A549 (cell line): ENCODE results near the gene MSL3B.

ENCODE experiments used
- ATAC-seq, 2 experiments: fragments of 200-7000 bp in 1 of 2; fragments of >200 bp in 1 of 2; cut with Nextera tagmentation in 1 of 2; cut with Tn5 transposase in 1 of 2; 3 replicates each; pipeline versions ENCODE4 v1.8.0 to v1.9.1; 2018 to 2020; ENCODE audit warnings: mild to moderate bottlenecking in 1 of 2, moderate library complexity in 1 of 2
- CTCF ChIA-PET: fragments of 300-600 bp; sonication (Branson Sonifier 250); formaldehyde crosslinking; extraction: SDS; loops from one replicate; lab custom pipeline; 2021; ENCODE audit warnings: antibody characterized with exemption, inconsistent platforms; lab: Yijun Ruan, JAX
- POLR2A ChIA-PET: fragments of 350-600 bp; formaldehyde crosslinking; extraction: SDS; loops from one replicate; lab custom pipeline; 2021; ENCODE audit warnings: antibody characterized with exemption, inconsistent platforms; lab: Yijun Ruan, JAX
- DNase-seq, 2 experiments: peaks; one replicate each; pipeline versions ENCODE4 v3.0.0 to v3.0.0-alpha.2; 2011 to 2016; ENCODE audit warnings: low read depth in 1 of 2, low spot score in 1 of 2
- FAIRE-seq: peaks from 2 replicates; lab custom pipeline; 2011; peaks lifted over from hg19 to GRCh38; lab: Jason Lieb, UNC
- H3K27ac ChIP-seq, 2 experiments: fragments of >200 bp; sonication (Bioruptor Twin); formaldehyde crosslinking; 3 replicates each; pipeline ENCODE4 v1.5.1; 2016 to 2017
- H3K4me1 ChIP-seq: fragments of >200 bp; sonication (Bioruptor Twin); formaldehyde crosslinking; 3 replicates; pipeline ENCODE4 v1.6.1; 2016
- H3K4me2 ChIP-seq: fragments of >200 bp; sonication (Bioruptor Twin); formaldehyde crosslinking; 3 replicates; pipeline ENCODE4 v1.6.1; 2016
- H3K4me3 ChIP-seq: fragments of >200 bp; sonication (Bioruptor Twin); formaldehyde crosslinking; 3 replicates; pipeline ENCODE4 v1.5.1; 2016
- H3K9me3 ChIP-seq: fragments of >200 bp; sonication (Bioruptor Twin); formaldehyde crosslinking; 3 replicates; pipeline ENCODE4 v1.6.1; 2016
- BHLHE40 ChIP-seq: IDR thresholded peaks from 2 replicates; pipeline ENCODE4 v1.6.1; 2012; ENCODE audit warnings: low read depth, low read length, inconsistent platforms
- CBX8 ChIP-seq: fragments of 200-600 bp; sonication (generic); IDR thresholded peaks from 2 replicates; pipeline ENCODE4 v1.6.1; 2016
- CEBPB ChIP-seq, 2 experiments: fragments of >200 bp in 1 of 2; sonication (Bioruptor Twin) in 1 of 2; formaldehyde crosslinking in 1 of 2; IDR thresholded peaks; 2 replicates each; pipeline ENCODE4 v1.6.1; 2012 to 2016
- CHD2 ChIP-seq: fragments of 150-350 bp; IDR thresholded peaks from 2 replicates; pipeline ENCODE4 v1.6.1; 2014; ENCODE audit warnings: low read length; ENCODE audit not compliant: partially characterized antibody
- CTCF ChIP-seq: fragments of >200 bp; sonication (Bioruptor Twin); formaldehyde crosslinking; IDR thresholded peaks from 3 replicates; pipeline ENCODE4 v1.5.1; 2016
- HES2 ChIP-seq: fragments of >200 bp; sonication (Bioruptor Twin); formaldehyde crosslinking; IDR thresholded peaks from 2 replicates; pipeline ENCODE4 v1.6.1; 2016
- HMGXB4 ChIP-seq: fragments of 250-450 bp; sonication (Bioruptor Pico); IDR thresholded peaks from 2 replicates; pipeline ENCODE4 v1.5.0; 2021; ENCODE audit warnings: mild to moderate bottlenecking, moderate library complexity, borderline replicate concordance
- JUN ChIP-seq, 2 experiments: fragments of >200 bp; sonication (Bioruptor Twin); formaldehyde crosslinking; IDR thresholded peaks; 2 replicates in 1 of 2; 3 replicates in 1 of 2; pipeline ENCODE4 v1.6.1; 2016 to 2017
- JUNB ChIP-seq: fragments of >200 bp; sonication (Bioruptor Twin); formaldehyde crosslinking; IDR thresholded peaks from 2 replicates; pipeline ENCODE4 v1.6.1; 2016
- MAFK ChIP-seq: fragments of 450-650 bp; IDR thresholded peaks from 2 replicates; pipeline ENCODE4 v1.6.1; 2014; ENCODE audit not compliant: partially characterized antibody
- NFE2L2 ChIP-seq: fragments of 150-350 bp; conservative IDR thresholded peaks from 2 replicates; pipeline ENCODE4 v1.6.1; 2014; ENCODE audit warnings: low read length
- PBX3 ChIP-seq: IDR thresholded peaks from 2 replicates; pipeline ENCODE4 v1.6.1; 2012
- PHF8 ChIP-seq: fragments of 200-600 bp; sonication (generic); IDR thresholded peaks from 2 replicates; pipeline ENCODE4 v1.6.1; 2016; ENCODE audit warnings: low read depth, mild to moderate bottlenecking, antibody characterized with exemption, moderate library complexity, borderline replicate concordance
- POLR2A ChIP-seq: IDR thresholded peaks from 2 replicates; pipeline ENCODE4 v1.6.1; 2012; ENCODE audit warnings: mild to moderate bottlenecking, low read length
- POLR2AphosphoS2 ChIP-seq: conservative IDR thresholded peaks from 2 replicates; pipeline ENCODE4 v1.6.1; 2012; ENCODE audit warnings: low read length, improper control_type of control experiment, inconsistent platforms
- RAD21 ChIP-seq, 2 experiments: fragments of >200 bp in 1 of 2; sonication (Bioruptor Twin) in 1 of 2; formaldehyde crosslinking in 1 of 2; IDR thresholded peaks in 1 of 2; conservative IDR thresholded peaks in 1 of 2; 2 replicates in 1 of 2; 3 replicates in 1 of 2; pipeline ENCODE4 v1.6.1; 2012 to 2018; ENCODE audit warnings: inconsistent platforms in 1 of 2
- TFCP2L1 ChIP-seq: fragments of 250-450 bp; sonication (Bioruptor Pico); IDR thresholded peaks from 2 replicates; pipeline ENCODE4 v1.5.0; 2021; ENCODE audit warnings: mild to moderate bottlenecking
- ZFP36 ChIP-seq: fragments of 450-650 bp; IDR thresholded peaks from 2 replicates; pipeline ENCODE4 v1.6.1; 2014; ENCODE audit warnings: borderline replicate concordance; ENCODE audit not compliant: partially characterized antibody
- WGBS: methylation state at CpG from one replicate; pipeline ENCODE4 v1.1.6; 2017; ENCODE audit errors: missing lambda C conversion rate; 5-methylcytosine and 5-hydroxymethylcytosine counted together
- TF ChIP-seq, protein P1 (sequence below): fragments of 250-450 bp; sonication (Bioruptor Pico); IDR thresholded peaks from 2 replicates; pipeline ENCODE4 v1.5.0; 2020; ENCODE audit warnings: low read depth, mild to moderate bottlenecking, moderate library complexity
- TF ChIP-seq, protein P2 (sequence below): fragments of >200 bp; sonication (Bioruptor Twin); formaldehyde crosslinking; IDR thresholded peaks from 3 replicates; pipeline ENCODE4 v1.6.1; 2016

Gene MSL3B

DNA sequence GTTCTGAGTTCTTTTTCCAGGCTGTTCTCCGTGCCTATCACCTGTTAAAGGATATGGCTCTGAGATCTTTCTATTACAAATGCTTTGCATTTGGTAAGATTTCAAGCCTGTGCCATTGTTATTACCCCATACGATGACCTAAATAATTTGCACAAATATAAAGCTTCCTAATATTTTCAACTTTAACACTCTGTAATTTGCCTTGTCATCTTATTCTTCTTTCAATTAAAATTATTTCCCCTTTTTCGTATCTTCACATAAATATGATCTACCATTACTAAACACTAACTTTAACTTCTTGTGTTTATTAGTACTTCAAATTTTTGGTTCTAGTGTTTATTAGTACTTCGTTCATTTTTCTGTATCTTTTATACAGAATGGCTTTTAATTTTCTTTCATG is 3.2 kb upstream of the MSL3B start:
- DNase-seq (no peak), ATAC-seq (no peak), FAIRE-seq (no peak)
- CTCF ChIA-PET: no interaction called here
- WGBS: 57% methylated on average over 4 of the region's 4 CpGs
- no peak overlapping the region for H3K4me3 ChIP-seq
- POLR2A ChIA-PET: no interaction called here
- H3K27ac ChIP-seq: no peak overlapping the region
- no peak overlapping the region for H3K4me2 ChIP-seq
- peaks cover 27% of the 10 kb centered on the region; the same call in 2 of the 3 replicates for H3K9me3 ChIP-seq
- TF ChIP-seq MAFK (peak; percentile 52), HMGXB4 (no peak)
- H3K4me1 ChIP-seq: no peaks in the 10 kb centered on the region

DNA sequence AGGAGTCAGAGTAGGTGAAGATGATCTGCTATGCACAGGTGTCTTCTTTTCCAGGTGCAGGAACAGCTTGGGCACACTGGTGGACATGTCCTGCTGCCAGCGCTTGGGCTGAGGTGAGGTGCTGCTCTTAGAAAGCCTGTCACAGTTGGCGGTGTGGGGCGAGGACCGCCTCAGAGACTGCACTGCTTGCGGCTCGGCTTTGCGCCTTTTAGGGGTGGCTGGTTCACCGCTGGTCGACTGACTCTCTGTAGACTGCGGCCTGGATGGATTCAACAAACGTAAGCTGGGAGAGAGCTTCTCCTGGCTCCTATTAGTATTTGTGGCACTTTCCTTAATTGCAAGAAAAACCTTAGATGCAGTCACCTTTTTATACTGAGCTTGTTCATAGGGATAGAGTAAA is 1.7 kb downstream of the MSL3B start:
- POLR2A ChIA-PET: no interaction called here
- DNase-seq: no peak
- Histone ChIP-seq H3K4me1 (no peaks in the 10 kb centered on the region), H3K27ac (no peak overlapping the region), H3K9me3 (peaks cover 33% of the 10 kb centered on the region; the same call in 2 of the 3 replicates), H3K4me3 (no peak overlapping the region), H3K4me2 (no peak overlapping the region)
- no peak for FAIRE-seq
- no peak for TF ChIP-seq PHF8
- TF ChIP-seq, protein P1, sequence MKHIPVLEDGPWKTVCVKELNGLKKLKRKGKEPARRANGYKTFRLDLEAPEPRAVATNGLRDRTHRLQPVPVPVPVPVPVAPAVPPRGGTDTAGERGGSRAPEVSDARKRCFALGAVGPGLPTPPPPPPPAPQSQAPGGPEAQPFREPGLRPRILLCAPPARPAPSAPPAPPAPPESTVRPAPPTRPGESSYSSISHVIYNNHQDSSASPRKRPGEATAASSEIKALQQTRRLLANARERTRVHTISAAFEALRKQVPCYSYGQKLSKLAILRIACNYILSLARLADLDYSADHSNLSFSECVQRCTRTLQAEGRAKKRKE (CRISPR knock-in tag): no peak
- no peak for TF ChIP-seq CHD2
- no peak for TF ChIP-seq NFE2L2
- no peak for TF ChIP-seq RAD21 (conservative IDR thresholded peaks at IDR 0.05 in 1 of 2, IDR thresholded peaks at IDR 0.05 in 1 of 2)
- no peak for TF ChIP-seq HES2
- no peak for TF ChIP-seq ZFP36
- TF ChIP-seq POLR2AphosphoS2: no peak
- no peak for TF ChIP-seq POLR2A
- no peak for TF ChIP-seq CTCF
- no peak for TF ChIP-seq JUN (IDR thresholded peaks at IDR 0.05)
- TF ChIP-seq CBX8: no peak
- no peak for TF ChIP-seq MAFK
- TF ChIP-seq JUNB: no peak
- no peak for TF ChIP-seq HMGXB4
- TF ChIP-seq, protein P2, sequence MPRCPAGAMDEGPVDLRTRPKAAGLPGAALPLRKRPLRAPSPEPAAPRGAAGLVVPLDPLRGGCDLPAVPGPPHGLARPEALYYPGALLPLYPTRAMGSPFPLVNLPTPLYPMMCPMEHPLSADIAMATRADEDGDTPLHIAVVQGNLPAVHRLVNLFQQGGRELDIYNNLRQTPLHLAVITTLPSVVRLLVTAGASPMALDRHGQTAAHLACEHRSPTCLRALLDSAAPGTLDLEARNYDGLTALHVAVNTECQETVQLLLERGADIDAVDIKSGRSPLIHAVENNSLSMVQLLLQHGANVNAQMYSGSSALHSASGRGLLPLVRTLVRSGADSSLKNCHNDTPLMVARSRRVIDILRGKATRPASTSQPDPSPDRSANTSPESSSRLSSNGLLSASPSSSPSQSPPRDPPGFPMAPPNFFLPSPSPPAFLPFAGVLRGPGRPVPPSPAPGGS: no peak
- TF ChIP-seq CEBPB (IDR thresholded peaks at IDR 0.05): no peak
- no peak for TF ChIP-seq TFCP2L1 (CRISPR knock-in tag)
- no peak for TF ChIP-seq PBX3
- no peak for TF ChIP-seq BHLHE40
- 100% methylated on average over 7 of the region's 11 CpGs for WGBS
- CTCF ChIA-PET: interaction anchor here (0.5 to 3.5 kb wide), 7 partner anchors 9 to 1251 kb away, joined by 3 to 31 read pairs (median 3); no protein-coding TSS in a partner anchor
- no peak for ATAC-seq
